Stimulated activated CD4-positive, alpha-beta T cell treated with anti-CD3 and anti-CD28 coated beads, TNF-alpha, amount 100 ng/mL, for 48 hours (primary cell): ENCODE results near the gene TSHZ2.

Source experiments
- DNase-seq, 3 donors: peaks; one replicate each; pipeline ENCODE4 v3.0.0-alpha.2; 2020; ENCODE audit warnings: low read depth in 3 of 3

The TSHZ2 gene

DNA sequence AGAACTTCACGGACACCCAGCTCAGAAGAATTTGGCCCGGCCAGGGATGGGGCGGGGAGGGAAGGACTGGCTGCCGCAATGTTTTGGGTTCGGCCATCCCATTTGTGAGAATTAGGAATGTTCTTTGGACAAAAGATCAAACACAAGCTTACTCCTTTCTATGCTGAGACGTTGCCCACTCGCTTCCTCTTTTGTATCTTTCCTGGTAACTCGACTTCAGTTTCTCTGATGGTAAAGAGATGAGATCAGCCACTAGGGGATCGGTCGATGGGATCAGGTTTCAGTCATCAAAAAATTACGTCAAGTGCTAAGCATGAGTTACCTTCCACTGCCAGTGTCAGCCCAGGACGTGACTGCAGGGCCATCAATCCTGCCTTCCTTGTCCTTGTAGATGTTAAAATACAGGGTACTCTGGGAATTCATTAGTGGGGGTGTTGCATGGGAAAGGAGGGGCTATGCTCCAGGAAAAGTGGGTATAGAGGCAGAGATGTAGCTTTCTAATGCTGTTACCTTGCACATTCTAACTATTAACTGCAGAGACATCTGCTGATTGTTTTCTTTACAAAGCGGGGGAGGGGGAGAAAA lies 190.2 kb downstream of the TSHZ2 start:
- no peak for DNase-seq

- no peak for DNase-seq
These were observed 191.3 kb downstream of the TSHZ2 start for GRCh38 chr20:53163486-53163885.

DNA sequence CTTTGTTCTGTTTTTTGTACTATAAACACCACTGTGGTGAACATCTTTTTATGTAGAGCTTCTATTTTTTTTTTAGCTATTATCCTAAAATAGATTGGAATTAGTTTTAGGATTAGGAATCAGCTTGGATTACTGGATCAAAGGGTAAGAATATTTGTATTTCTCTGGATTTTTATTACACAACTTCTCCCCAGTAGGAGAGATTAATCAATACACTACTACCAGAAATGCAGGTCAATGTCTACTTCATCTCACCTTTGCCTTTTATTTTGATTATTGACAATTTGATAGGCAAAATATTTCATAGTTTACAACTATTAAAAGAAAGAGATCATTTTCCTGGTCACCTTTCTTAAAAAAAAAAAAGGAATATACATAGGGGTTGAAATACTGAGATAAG lies 191.9 kb downstream of the TSHZ2 start:
- no peak for DNase-seq

DNA sequence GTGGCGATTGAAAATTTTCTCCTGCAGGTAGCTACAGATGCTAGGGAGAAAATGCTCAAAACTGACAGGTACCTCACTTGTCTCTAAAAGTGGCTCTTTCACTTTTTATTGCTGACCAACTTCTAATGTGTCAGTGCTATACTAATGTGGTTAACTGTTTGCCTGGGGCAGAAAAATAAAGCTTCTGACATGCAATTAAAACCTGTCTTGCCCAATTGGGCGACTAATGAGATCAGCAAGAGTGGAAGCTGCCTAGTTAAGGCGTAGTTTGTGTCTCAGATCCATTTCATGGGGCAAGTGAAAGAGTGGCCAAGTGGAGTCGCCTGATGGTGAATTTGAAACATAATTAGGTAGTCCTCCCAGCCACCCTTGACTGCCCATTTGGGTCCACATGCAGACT lies 193.3 kb downstream of the TSHZ2 start:
- no peak for DNase-seq

DNA sequence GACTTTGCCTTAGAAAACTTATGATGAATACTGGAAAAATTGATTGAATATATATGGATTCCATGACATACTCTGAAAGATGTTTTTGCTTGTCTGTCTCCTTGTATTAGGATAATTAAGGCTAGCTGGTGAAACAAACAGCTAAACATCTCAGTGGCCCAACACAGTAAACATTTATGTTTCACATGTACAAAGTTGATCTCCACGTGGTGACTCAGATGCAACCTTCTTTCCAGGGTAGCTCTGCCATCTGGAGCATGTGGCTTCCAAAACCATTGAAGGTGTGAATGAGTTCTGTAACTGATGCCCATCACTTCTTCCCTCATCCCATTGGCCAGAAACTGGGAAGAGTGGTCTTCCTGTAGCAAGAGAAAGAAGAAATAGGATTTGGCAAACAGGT lies 196.3 kb downstream of the TSHZ2 start:
- no peak for DNase-seq

DNA sequence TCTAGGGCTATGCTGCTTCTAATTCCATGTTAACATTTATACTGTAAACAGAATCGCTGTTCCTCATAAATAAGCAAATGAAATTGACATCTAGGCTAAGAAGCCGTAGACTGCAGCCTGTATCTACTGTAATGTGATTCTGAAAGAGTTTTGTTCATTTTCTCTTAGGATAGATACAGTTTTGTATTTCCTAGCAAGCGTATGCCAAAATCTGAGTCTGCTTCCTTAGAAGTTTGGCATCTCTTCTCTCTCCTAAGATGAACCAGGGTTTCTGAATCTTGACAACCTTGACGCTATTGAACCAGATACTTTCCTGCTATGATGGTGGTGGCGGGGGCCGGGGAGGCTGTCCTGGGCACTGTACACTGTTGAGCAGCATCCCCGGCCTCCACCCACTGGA lies 198.0 kb downstream of the TSHZ2 start:
- DNase-seq, result no peak

DNA sequence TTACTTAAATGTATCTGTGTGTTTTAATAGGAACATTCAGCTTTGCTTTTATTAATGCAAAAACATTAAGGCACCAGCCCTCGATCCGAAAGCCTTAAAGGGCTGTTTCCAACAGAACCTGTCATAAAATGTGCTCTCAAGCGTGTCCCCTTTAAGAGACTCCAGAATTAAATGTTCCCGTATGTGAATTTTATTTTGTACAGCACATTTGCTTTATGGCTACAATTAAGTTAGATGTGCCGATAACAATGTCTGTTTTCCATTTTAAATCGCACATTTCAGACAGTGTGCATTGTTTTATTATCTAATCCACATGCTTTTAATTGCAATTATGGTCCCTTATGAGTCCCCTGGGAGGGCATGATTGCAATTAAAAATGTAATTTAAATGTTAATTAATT lies 198.9 kb downstream of the TSHZ2 start:
- DNase-seq, result no peak

DNA sequence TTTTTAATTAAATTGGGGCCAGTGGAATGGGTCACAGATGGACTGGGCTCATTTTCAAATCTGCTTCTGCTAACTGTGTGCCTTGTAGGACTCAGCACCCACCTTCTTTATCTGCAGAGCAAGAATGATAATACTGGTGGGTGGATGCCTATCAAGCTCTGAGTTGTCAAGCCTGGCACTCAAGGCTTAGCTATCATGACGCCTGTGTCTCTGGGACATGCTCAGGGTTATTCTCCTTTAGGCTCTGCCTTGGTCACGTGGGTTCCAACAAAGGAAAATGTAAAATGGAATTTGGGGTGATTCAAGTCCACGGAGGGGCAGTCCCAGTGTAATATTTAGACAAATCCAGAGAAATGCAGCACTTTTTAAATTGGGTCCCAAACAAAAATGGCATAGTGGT lies 202.3 kb downstream of the TSHZ2 start:
- DNase-seq, result no peak

- no peak for DNase-seq
These were observed 203.1 kb downstream of the TSHZ2 start for GRCh38 chr20:53175135-53175780.

DNA sequence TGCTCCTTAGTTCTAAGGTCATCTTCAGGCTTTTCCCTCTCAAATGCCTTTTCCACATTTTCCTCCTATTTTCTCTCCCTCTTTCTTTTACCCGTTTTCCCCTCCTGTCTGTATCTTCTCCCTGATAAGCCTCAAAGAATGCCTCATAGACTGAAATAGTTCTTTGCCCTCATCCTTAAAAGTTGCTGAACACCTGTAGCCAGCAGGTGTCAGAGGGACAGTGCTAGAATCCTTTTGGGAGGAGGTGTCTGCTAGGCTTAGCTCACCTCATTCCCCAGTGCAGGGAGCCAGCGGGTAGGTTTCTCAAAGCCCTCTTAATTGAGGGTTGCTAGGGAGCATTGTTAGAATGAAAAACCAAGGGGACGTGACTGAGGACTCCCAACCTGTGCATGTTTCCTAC lies 204.0 kb downstream of the TSHZ2 start:
- DNase-seq, result no peak

DNA sequence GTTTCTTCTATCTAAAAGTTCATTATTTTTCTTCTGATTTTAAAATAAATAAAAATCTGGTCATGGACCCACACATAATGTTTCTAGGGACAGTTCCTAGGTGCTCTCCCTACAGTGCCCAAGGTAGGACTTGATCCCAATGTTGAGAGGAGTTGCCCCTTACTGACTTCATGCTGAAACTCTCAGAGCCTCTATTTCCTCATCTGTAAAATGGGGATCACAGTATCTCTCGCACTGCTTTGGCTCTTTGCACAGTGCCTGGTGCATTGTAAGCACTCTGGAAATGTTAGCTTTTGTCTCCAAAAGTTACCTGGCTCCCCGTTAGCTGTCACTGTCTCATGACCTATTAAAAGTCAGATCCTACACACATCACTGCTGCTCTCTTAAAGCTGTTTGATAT lies 205.5 kb downstream of the TSHZ2 start:
- DNase-seq, result no peak

DNA sequence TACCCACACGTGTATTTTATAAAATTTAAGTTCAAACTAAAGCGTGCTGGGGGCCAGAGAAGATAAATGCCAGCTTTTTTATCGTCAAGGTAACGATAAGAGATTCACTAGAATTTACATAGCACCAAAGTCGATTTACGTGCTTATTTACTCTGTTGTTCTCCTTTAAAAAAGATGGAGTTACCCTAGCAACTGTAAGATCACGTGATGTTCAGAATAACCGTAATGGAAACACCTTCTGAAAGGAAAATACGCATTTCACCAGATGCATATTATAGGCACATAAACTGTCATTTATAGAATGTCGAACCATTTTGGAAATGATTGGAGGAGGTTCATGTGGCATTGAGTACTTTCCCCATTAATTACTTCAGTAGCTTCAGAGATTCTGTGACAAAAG lies 207.6 kb downstream of the TSHZ2 start:
- DNase-seq, result no peak

GRCh38 chr20:53180928-53181362 lies 208.8 kb downstream of the TSHZ2 start:
- no peak for DNase-seq

GRCh38 chr20:53181866-53182376 lies 209.8 kb downstream of the TSHZ2 start:
- DNase-seq, result no peak

- DNase-seq, result no peak
These were observed 211.0 kb downstream of the TSHZ2 start for GRCh38 chr20:53183181-53183580.

- no peak for DNase-seq
These were observed 214.5 kb downstream of the TSHZ2 start for GRCh38 chr20:53186635-53187034.

DNA sequence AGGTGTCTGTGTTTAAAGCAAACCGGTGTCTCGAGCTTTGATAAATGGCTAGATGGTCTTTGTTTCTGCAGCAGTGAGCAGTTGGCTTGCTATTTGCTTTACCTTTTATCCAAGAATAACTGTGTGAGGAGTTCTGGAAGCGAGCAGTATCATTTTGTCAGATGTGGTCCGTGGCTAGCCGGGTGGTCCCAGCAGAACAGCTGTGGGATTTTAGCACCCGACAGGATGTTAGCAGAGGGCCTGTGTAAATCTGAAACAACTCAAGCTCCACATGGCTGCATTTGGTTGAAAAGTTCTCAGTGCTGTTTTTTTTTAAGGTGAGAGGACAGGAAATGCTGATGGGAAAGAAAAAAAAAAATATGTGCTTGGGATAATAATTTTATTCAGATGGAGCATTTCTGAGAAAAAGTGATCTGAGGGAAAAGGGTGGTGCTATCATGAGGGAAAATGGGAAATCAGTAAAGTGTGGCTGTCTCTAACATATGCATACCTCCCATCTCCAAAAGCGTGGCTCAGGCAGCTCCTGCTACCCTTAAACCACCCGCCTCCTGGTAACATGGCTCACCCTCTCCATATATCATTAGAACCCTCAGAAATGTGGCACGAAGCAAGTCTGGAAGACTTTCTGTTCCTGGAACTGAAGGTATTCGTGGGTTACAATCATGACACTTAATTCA lies 215.4 kb downstream of the TSHZ2 start:
- no peak for DNase-seq

DNA sequence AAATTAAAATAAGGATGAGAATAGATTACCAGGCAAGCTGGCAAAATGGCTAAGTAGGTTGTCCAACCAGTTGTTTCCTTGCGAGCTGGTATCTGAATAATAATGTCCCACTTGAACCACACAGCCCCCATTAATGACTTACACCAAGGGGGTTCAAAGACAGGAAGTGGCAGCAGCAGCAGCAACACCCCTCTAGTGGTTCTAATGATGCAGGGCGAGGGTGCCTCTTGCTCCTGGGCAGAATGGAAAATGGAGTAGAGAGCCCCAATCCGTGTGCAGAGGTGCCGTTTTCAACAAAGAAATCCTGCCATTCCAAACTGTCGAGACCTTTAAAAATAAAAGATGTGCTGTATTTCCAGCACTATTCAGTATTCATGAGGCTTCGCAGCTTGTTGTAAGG lies 218.1 kb downstream of the TSHZ2 start:
- DNase-seq, result no peak

GRCh38 chr20:53191957-53192356 lies 219.8 kb downstream of the TSHZ2 start:
- DNase-seq, result no peak

DNA sequence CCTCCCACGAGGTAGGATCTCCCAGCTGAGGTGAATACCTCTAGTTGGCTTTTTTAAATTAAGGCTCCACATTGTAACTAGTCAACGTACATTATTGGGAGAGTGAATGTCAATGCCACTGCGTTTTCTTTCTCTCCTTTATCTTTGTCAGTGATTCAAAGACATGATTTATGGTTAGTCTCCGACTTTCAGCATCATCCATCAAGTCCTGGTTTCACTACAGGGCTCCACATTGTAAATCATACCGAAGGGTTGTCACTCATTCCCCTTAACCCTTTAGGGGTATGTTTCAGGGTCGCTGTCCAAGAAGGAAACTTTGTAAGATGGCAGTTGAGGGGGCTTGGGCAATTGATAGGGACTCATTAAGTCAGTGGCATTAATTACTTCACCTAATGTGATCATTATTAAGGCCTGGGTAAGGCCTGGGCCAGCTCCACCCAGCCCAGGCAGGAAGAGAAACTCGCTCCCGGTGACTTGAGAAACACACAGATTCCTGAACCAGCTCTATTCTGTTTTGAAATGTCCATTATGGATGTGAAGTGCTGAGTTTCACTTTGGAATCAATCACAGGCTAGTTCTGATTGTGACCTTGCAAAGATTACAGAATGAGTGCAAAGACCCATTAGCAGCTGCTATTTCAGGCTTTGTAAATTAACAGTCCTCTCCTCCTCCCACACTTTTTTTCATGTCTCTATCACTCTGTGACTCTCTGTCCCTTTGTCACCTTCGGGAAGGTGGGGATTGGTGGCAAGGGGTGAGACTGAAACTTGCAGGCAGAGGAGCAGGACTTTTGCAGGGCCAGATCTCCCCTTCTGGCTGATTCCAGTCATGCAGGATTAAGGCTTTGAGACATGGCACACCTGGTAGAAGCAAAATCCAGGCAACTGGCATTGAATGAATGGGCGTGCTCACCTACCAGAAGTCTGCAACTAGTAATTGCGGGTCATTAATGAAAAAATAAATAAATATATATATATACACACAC lies 222.4 kb downstream of the TSHZ2 start:
- DNase-seq, result no peak

- DNase-seq, result no peak
These were observed 223.9 kb downstream of the TSHZ2 start for GRCh38 chr20:53195876-53196610.
